Measurements from ENCODE around the gene PGAP3. TPM values are rescaled to one million over a fixed set of nuclear protein-coding genes. Genes with fewer than 3 reads are reported as not detected.

PGAP3 gene
- 10 to 100 TPM; 11.7 to 23.7 (median 21.6) TPM for total RNA-seq

GRCh38 chr17:39687546-39688474 is at the start of gene PGAP3:
Gene PGAP3 (minus strand): TSS chr17:39688057. CDS start chr17:39688014, 43 bp downstream.
- Histone ChIP-seq H3K36me3 (no peaks in the 10 kb centered on the region), H3K9me3 (no peaks in the 10 kb centered on the region), H3K27ac (peak within 1 kb of the TSS; percentile 90 to 93), H3K27me3 (no peaks in the 10 kb centered on the region), H3K4me3 (peak within 1 kb of the TSS; percentile 60 to 76 (median 60)), H3K4me1 (peaks cover 6 to 10% of the 10 kb centered on the region in 2 donors)
- TF ChIP-seq CTCF (IDR thresholded peaks at IDR 0.05) (no peak), POLR2A (IDR thresholded peaks at IDR 0.05) (peak; percentile 40), POLR2AphosphoS5 (IDR thresholded peaks at IDR 0.05) (peak; percentile 55 to 80 (median 65))
- peak; percentile 78 to 81 for DNase-seq (ENCODE audit: low spot score in 2 of 2)
- intact Hi-C loops (cut with DNase I; ENCODE audit: low total_unique reads) = no loop called here

- H3K9me3 ChIP-seq = no peaks in the 10 kb centered on the region
- no peaks in the 10 kb centered on the region for H3K27me3 ChIP-seq
- H3K27ac ChIP-seq = peak overlapping the region; percentile 99
- TF ChIP-seq POLR2A (IDR thresholded peaks at IDR 0.05) (no peak), POLR2AphosphoS5 (IDR thresholded peaks at IDR 0.05) (no peak), CTCF (IDR thresholded peaks at IDR 0.05) (no peak)
- H3K4me1 ChIP-seq = no peaks in the 10 kb centered on the region
- peak overlapping the region in 2 of 3 donors; percentile 71 to 72 for H3K4me3 ChIP-seq
- intact Hi-C loops (cut with DNase I; ENCODE audit: low total_unique reads) = no loop called here
- no peak for DNase-seq (ENCODE audit: low spot score in 2 of 2)
- no peaks in the 10 kb centered on the region for H3K36me3 ChIP-seq
Observed at GRCh38 chr17:39737206-39737759, 49.4 kb upstream of the PGAP3 start.

- Histone ChIP-seq H3K36me3 (no peaks in the 10 kb centered on the region), H3K4me3 (peak overlapping the region in 1 of 3 donors; percentile 72), H3K27ac (peak overlapping the region; percentile 99), H3K27me3 (no peaks in the 10 kb centered on the region), H3K9me3 (no peaks in the 10 kb centered on the region), H3K4me1 (no peaks in the 10 kb centered on the region)
- no peak for DNase-seq (ENCODE audit: low spot score in 2 of 2)
- no peak for TF ChIP-seq POLR2A (IDR thresholded peaks at IDR 0.05)
- TF ChIP-seq POLR2AphosphoS5 (IDR thresholded peaks at IDR 0.05) = no peak
- no peak for TF ChIP-seq CTCF (IDR thresholded peaks at IDR 0.05)
- intact Hi-C loops (cut with DNase I; ENCODE audit: low total_unique reads) = no loop called here
Observed at GRCh38 chr17:39736319-39737165, 48.7 kb upstream of the PGAP3 start.

GRCh38 chr17:39735882-39736281 is 48.0 kb upstream of the PGAP3 start:
- H3K9me3 ChIP-seq = no peaks in the 10 kb centered on the region
- TF ChIP-seq CTCF (IDR thresholded peaks at IDR 0.05) = no peak
- no peak for TF ChIP-seq POLR2A (IDR thresholded peaks at IDR 0.05)
- no peak for TF ChIP-seq POLR2AphosphoS5 (IDR thresholded peaks at IDR 0.05)
- H3K4me1 ChIP-seq = no peaks in the 10 kb centered on the region
- intact Hi-C loops (cut with DNase I; ENCODE audit: low total_unique reads) = no loop called here
- H3K4me3 ChIP-seq = no peak overlapping the region
- no peaks in the 10 kb centered on the region for H3K27me3 ChIP-seq
- DNase-seq (ENCODE audit: low spot score in 2 of 2) = no peak
- H3K36me3 ChIP-seq = no peaks in the 10 kb centered on the region
- H3K27ac ChIP-seq = peak overlapping the region; percentile 99

All from breast epithelium (tissue), 4 donors.